IMR-90 (cell line): ENCODE data around the gene PDC. TPM values are rescaled to one million over a fixed set of nuclear protein-coding genes. Genes with fewer than 3 reads are reported as not detected.
A peak's percentile ranks its signal among the peaks of the same experiment; 100 is the strongest.

Source experiments
- ATAC-seq: fragments of 200-7000 bp; cut with Tn5 transposase; 2 replicates; pipeline ENCODE4 v1.9.1; 2020; ENCODE audit warnings: low read depth, mild to moderate bottlenecking, moderate library complexity
- BruUV-seq: library from RNA; stranded (reverse); fragments of 400-500 nt; replicated peaks from 2 replicates; lab custom pipeline; 2021; lab: Mats Ljungman, UMichigan
- CTCF ChIA-PET: fragments of 300-600 bp; formaldehyde crosslinking; extraction: SDS; loops from one replicate; lab custom pipeline; 2021; ENCODE audit warnings: antibody characterized with exemption; lab: Yijun Ruan, JAX
- POLR2A ChIA-PET: fragments of 300-600 bp; sonication (Branson Sonifier 250); formaldehyde crosslinking; loops from one replicate; lab custom pipeline; 2022; ENCODE audit warnings: antibody characterized with exemption; ENCODE audit not compliant: unreplicated experiment; lab: Charles Lee
- DNase-seq: peaks from one replicate; pipeline ENCODE4 v3.0.0; 2013
- H2AFZ ChIP-seq: replicated peaks from 2 replicates; pipeline ENCODE3; 2013; ENCODE audit warnings: low read length, mild to moderate bottlenecking; ENCODE audit not compliant: poor library complexity
- H2AK5ac ChIP-seq: 2 replicates; pipeline ENCODE4 v1.6.1; 2013; ENCODE audit warnings: low read depth, low read length, inconsistent platforms
- H2AK9ac ChIP-seq: replicated peaks from 2 replicates; pipeline ENCODE3; 2013; ENCODE audit warnings: mild to moderate bottlenecking, low read depth, low read length, moderate library complexity; ENCODE audit not compliant: poor library complexity
- H2BK120ac ChIP-seq: 2 replicates; pipeline ENCODE4 v1.6.1; 2013; ENCODE audit warnings: low read depth, low read length, inconsistent platforms
- H2BK15ac ChIP-seq: 3 replicates; pipeline ENCODE4 v1.6.1; 2013; ENCODE audit warnings: low read depth, low read length, inconsistent platforms
- H2BK20ac ChIP-seq: 2 replicates; pipeline ENCODE4 v1.6.1; 2013; ENCODE audit warnings: low read depth, mild to moderate bottlenecking, inconsistent platforms, low read length, moderate library complexity
- H2BK5ac ChIP-seq: 2 replicates; pipeline ENCODE4 v1.6.1; 2013; ENCODE audit warnings: mild to moderate bottlenecking, low read depth, low read length, inconsistent platforms; ENCODE audit not compliant: poor library complexity, severe bottlenecking
- H3K14ac ChIP-seq: replicated peaks from 2 replicates; pipeline ENCODE4 v1.6.1; 2013; ENCODE audit warnings: low read depth, low read length, inconsistent platforms
- H3K18ac ChIP-seq: 2 replicates; pipeline ENCODE4 v1.6.1; 2013; ENCODE audit warnings: low read depth, low read length, control low read depth
- H3K23ac ChIP-seq: 2 replicates; pipeline ENCODE4 v1.6.1; 2013; ENCODE audit warnings: low read depth, low read length, inconsistent platforms
- H3K27ac ChIP-seq: 2 replicates; pipeline ENCODE4 v1.5.1; 2013; ENCODE audit warnings: mild to moderate bottlenecking, control low read depth, low read length; ENCODE audit not compliant: insufficient read depth
- H3K27me3 ChIP-seq: 2 replicates; pipeline ENCODE4 v1.6.1; 2013; ENCODE audit warnings: low read length; ENCODE audit not compliant: control insufficient read depth, insufficient read depth
- H3K36me3 ChIP-seq: 2 replicates; pipeline ENCODE4 v1.6.1; 2013; ENCODE audit warnings: low read length, mixed read lengths; ENCODE audit not compliant: control insufficient read depth, insufficient read depth
- H3K4ac ChIP-seq: 2 replicates; pipeline ENCODE4 v1.6.1; 2013; ENCODE audit warnings: low read depth, low read length, inconsistent platforms
- H3K4me1 ChIP-seq: 2 replicates; pipeline ENCODE4 v1.6.1; 2013; ENCODE audit warnings: low read length, mixed read lengths; ENCODE audit not compliant: control insufficient read depth, insufficient read depth
- H3K4me2 ChIP-seq: 2 replicates; pipeline ENCODE4 v1.6.1; 2013; ENCODE audit warnings: low read depth, mild to moderate bottlenecking, control low read depth, low read length, moderate library complexity
- H3K4me3 ChIP-seq: 2 replicates; pipeline ENCODE4 v1.5.1; 2013; ENCODE audit warnings: low read depth, mild to moderate bottlenecking, control low read depth, low read length, moderate library complexity; ENCODE audit not compliant: insufficient read depth
- H3K56ac ChIP-seq: 2 replicates; pipeline ENCODE4 v1.6.1; 2013; ENCODE audit warnings: low read length, inconsistent platforms; ENCODE audit not compliant: insufficient read depth; ENCODE audit errors: extremely low read depth
- H3K79me1 ChIP-seq, 2 experiments: 2 replicates each; pipeline ENCODE4 v1.6.1; 2013; ENCODE audit warnings: low read length in 2 of 2, inconsistent platforms in 1 of 2, low read depth in 1 of 2
- H3K9ac ChIP-seq: 2 replicates; pipeline ENCODE4 v1.6.1; 2013; ENCODE audit warnings: low read depth, low read length, control low read depth
- H3K9me1 ChIP-seq: 2 replicates; pipeline ENCODE4 v1.6.1; 2013; ENCODE audit warnings: low read length, inconsistent platforms; ENCODE audit not compliant: insufficient read depth
- H3K9me3 ChIP-seq: 2 replicates; pipeline ENCODE4 v1.6.1; 2013; ENCODE audit warnings: low read length; ENCODE audit not compliant: control insufficient read depth, insufficient read depth
- H4K20me1 ChIP-seq: 2 replicates; pipeline ENCODE4 v1.6.1; 2013; ENCODE audit warnings: low read length, inconsistent platforms; ENCODE audit not compliant: insufficient read depth
- H4K5ac ChIP-seq: 2 replicates; pipeline ENCODE4 v1.6.1; 2013; ENCODE audit warnings: mild to moderate bottlenecking, low read depth, low read length, control low read depth
- H4K8ac ChIP-seq, 2 experiments: 2 replicates each; pipeline ENCODE4 v1.6.1; 2013; ENCODE audit warnings: low read depth in 2 of 2, low read length in 2 of 2, control low read depth in 1 of 2, inconsistent platforms in 1 of 2
- H4K91ac ChIP-seq: 2 replicates; pipeline ENCODE4 v1.6.1; 2013; ENCODE audit warnings: low read depth, low read length, inconsistent platforms; ENCODE audit not compliant: insufficient read depth
- BHLHE40 ChIP-seq: fragments of 150-350 bp; IDR thresholded peaks from 2 replicates; pipeline ENCODE4 v1.6.1; 2016; ENCODE audit warnings: mild to moderate bottlenecking, low read depth, low read length
- CEBPB ChIP-seq: IDR thresholded peaks from 2 replicates; pipeline ENCODE4 v1.6.1; 2012; ENCODE audit warnings: low read depth, low read length, improper control_type of control experiment
- CHD1 ChIP-seq: IDR thresholded peaks from 2 replicates; pipeline ENCODE4 v1.6.1; 2012; ENCODE audit warnings: low read depth, low read length, improper control_type of control experiment
- CTCF ChIP-seq: conservative IDR thresholded peaks from 2 replicates; pipeline ENCODE4 v1.5.1; 2012; ENCODE audit warnings: mild to moderate bottlenecking, low read depth, low read length, improper control_type of control experiment
- ELK1 ChIP-seq: fragments of 150-350 bp; IDR thresholded peaks from 2 replicates; pipeline ENCODE4 v1.6.1; 2016; ENCODE audit warnings: low read depth, mild to moderate bottlenecking, low read length, moderate library complexity, borderline replicate concordance
- FOS ChIP-seq: fragments of 150-350 bp; IDR thresholded peaks from 2 replicates; pipeline ENCODE4 v1.6.1; 2016; ENCODE audit warnings: low read depth, low read length
- MAFK ChIP-seq: IDR thresholded peaks from 2 replicates; pipeline ENCODE4 v1.6.1; 2012; ENCODE audit warnings: low read depth, low read length, improper control_type of control experiment
- MAZ ChIP-seq: IDR thresholded peaks from 2 replicates; pipeline ENCODE4 v1.6.1; 2012; ENCODE audit warnings: low read depth, mild to moderate bottlenecking, low read length, improper control_type of control experiment, moderate library complexity, borderline replicate concordance
- MXI1 ChIP-seq: IDR thresholded peaks from 2 replicates; pipeline ENCODE4 v1.6.1; 2012; ENCODE audit warnings: low read depth, mild to moderate bottlenecking, low read length, moderate library complexity, borderline replicate concordance
- NFE2L2 ChIP-seq: fragments of 150-350 bp; IDR thresholded peaks from 2 replicates; pipeline ENCODE4 v1.6.1; 2016; ENCODE audit warnings: low read depth, mild to moderate bottlenecking, low read length
- POLR2A ChIP-seq: IDR thresholded peaks from 2 replicates; pipeline ENCODE4 v1.6.1; 2012; ENCODE audit warnings: mild to moderate bottlenecking, low read depth, low read length
- RAD21 ChIP-seq: IDR thresholded peaks from 2 replicates; pipeline ENCODE4 v1.6.1; 2012; ENCODE audit warnings: low read length, improper control_type of control experiment
- RCOR1 ChIP-seq: IDR thresholded peaks from 2 replicates; pipeline ENCODE4 v1.6.1; 2012; ENCODE audit warnings: mild to moderate bottlenecking, low read length, improper control_type of control experiment; ENCODE audit not compliant: insufficient replicate concordance
- RFX5 ChIP-seq: IDR thresholded peaks from 2 replicates; pipeline ENCODE4 v1.8.0; 2012; ENCODE audit warnings: low read depth, mild to moderate bottlenecking, low read length, moderate library complexity
- SMC3 ChIP-seq: fragments of 150-350 bp; IDR thresholded peaks from 2 replicates; pipeline ENCODE4 v1.6.1; 2016; ENCODE audit warnings: low read depth, mild to moderate bottlenecking, antibody characterized with exemption, low read length, moderate library complexity
- USF2 ChIP-seq: fragments of 150-350 bp; IDR thresholded peaks from 2 replicates; pipeline ENCODE4 v1.6.1; 2017; ENCODE audit warnings: mild to moderate bottlenecking, antibody characterized with exemption, low read length, low read depth
- WGBS, 2 experiments: methylation state at CpG; one replicate each; pipeline versions ENCODE4 v1.1.5 to v1.1.7; 2013; ENCODE audit warnings: missing lambda C conversion rate in 2 of 2; ENCODE audit not compliant: insufficient read length in 1 of 2; ENCODE audit errors: extremely low coverage in 2 of 2; 5-methylcytosine and 5-hydroxymethylcytosine counted together
- dilution Hi-C: fragments of 300-500 bp; cut with HindIII; formaldehyde crosslinking; loops from one replicate; pipeline ENCODE4 v1.14.3; 2018; ENCODE audit warnings: low sequenced_read_pairs; ENCODE audit not compliant: unreplicated experiment
- in situ Hi-C: fragments of 300-500 bp; cut with MboI; formaldehyde crosslinking; loops from 3 replicates; pipeline ENCODE4 v1.14.3; 2019; ENCODE audit warnings: low sequenced_read_pairs, inconsistent platforms, mixed read lengths
- intact Hi-C: fragments of 100-400 bp; cut with micrococcal nuclease; formaldehyde crosslinking; loops from 2 replicates; pipeline ENCODE4 v1.10.0; 2022
- polyA plus RNA-seq, 3 experiments: library from polyadenylated mRNA; depleted of rRNA; stranded (reverse); fragments of >200 nt; gene quantifications; 2 replicates each; pipeline ENCODE4 v1.2.3, GENCODE V29; 2012; ENCODE audit warnings: low replicate concordance in 1 of 3
- total RNA-seq: library from RNA; depleted of rRNA; stranded (reverse); fragments of >200 nt; gene quantifications from 2 replicates; pipeline ENCODE4 v1.2.3, GENCODE V29; 2012

The PDC gene
- total and polyA plus RNA-seq, 2 of the 4 experiments (the other 2 are of a cell fraction), result not detected

- dilution Hi-C loops (no loop called here), intact Hi-C loops (loop anchor here (5.0 kb wide), 1 partner anchor 56 kb away; no protein-coding TSS in a partner anchor), in situ Hi-C loops (no loop called here)
- H3K9me3 ChIP-seq, result no peaks in the 10 kb centered on the region
- H4K8ac ChIP-seq, result no peak overlapping the region
- no peak overlapping the region for H2BK15ac ChIP-seq
- no peak overlapping the region for H3K56ac ChIP-seq
- ATAC-seq (no peak), DNase-seq (peak; percentile 27)
- H3K23ac ChIP-seq, result no peak overlapping the region
- H3K4me1 ChIP-seq, result peaks cover 7% of the 10 kb centered on the region
- BruUV-seq, result no TSS peak
- H2AK9ac ChIP-seq, result no peak overlapping the region
- H3K79me1 ChIP-seq, result no peaks in the 10 kb centered on the region; a peak in 1 of 4 replicates
- POLR2A ChIA-PET, result no interaction called here
- peaks cover 5% of the 10 kb centered on the region for H3K36me3 ChIP-seq
- no peak for TF ChIP-seq RAD21
- TF ChIP-seq CEBPB, result no peak
- TF ChIP-seq MAZ, result no peak
- no peak for TF ChIP-seq SMC3
- no peak for TF ChIP-seq RFX5
- no peak for TF ChIP-seq ELK1
- no peak for TF ChIP-seq CTCF
- no peak for TF ChIP-seq USF2
- TF ChIP-seq CHD1, result no peak
- TF ChIP-seq MXI1, result no peak
- no peak for TF ChIP-seq FOS
- TF ChIP-seq POLR2A, result no peak
- no peak for TF ChIP-seq BHLHE40
- no peak for TF ChIP-seq NFE2L2
- no peak for TF ChIP-seq MAFK
- TF ChIP-seq RCOR1, result no peak
- CTCF ChIA-PET, result interaction anchor here (0.8 kb wide), 1 partner anchor 578 kb away, joined by 3 read pairs; no protein-coding TSS in a partner anchor
- no CpG with 5 or more reads among the region's 1 CpG for WGBS, 2 experiments
- H2BK5ac ChIP-seq, result no peak overlapping the region
- H4K91ac ChIP-seq, result no peak overlapping the region
- no peak overlapping the region for H2AFZ ChIP-seq
- no peak overlapping the region for H3K4ac ChIP-seq
- no peaks in the 10 kb centered on the region for H3K27me3 ChIP-seq
- H3K9ac ChIP-seq, result no peak overlapping the region
- peaks cover 3% of the 10 kb centered on the region; the same call in 1 of the 2 replicates for H3K9me1 ChIP-seq
- no peak overlapping the region for H2BK120ac ChIP-seq
- H4K5ac ChIP-seq, result no peak overlapping the region
- H3K4me2 ChIP-seq, result no peak overlapping the region
- no peak overlapping the region for H3K4me3 ChIP-seq
- no peak overlapping the region for H3K27ac ChIP-seq
- H2BK20ac ChIP-seq, result no peak overlapping the region
- H2AK5ac ChIP-seq, result no peak overlapping the region
- H3K18ac ChIP-seq, result no peak overlapping the region
- no peak overlapping the region for H3K14ac ChIP-seq
- H4K20me1 ChIP-seq, result no peaks in the 10 kb centered on the region
These were observed 40.0 kb downstream of the PDC start for GRCh38 chr1:186420923-186421322.
